Peyer's patch (tissue), 4 donors: ENCODE measurements around the gene FAM163A. TPM values are rescaled to one million over a fixed set of nuclear protein-coding genes. Genes with fewer than 3 reads are reported as not detected.

Experiments
- DNase-seq, 3 donors: peaks; one replicate each; pipeline ENCODE4 v3.0.0-alpha.2; 2017 to 2019
- H3K27ac ChIP-seq, 4 donors: fragments of 200-600 bp; sonication (generic); one replicate each; pipeline ENCODE4 v1.5.1; 2016 to 2019
- H3K27me3 ChIP-seq, 2 donors: fragments of 200-600 bp; sonication (generic); one replicate each; pipeline ENCODE4 v1.5.1; 2019
- H3K36me3 ChIP-seq, 3 donors: fragments of 200-600 bp; sonication (generic); one replicate each; pipeline ENCODE4 v1.5.1; 2016 to 2019
- H3K4me1 ChIP-seq, 4 donors: fragments of 200-600 bp; sonication (generic); one replicate each; pipeline ENCODE4 v1.5.1; 2016 to 2019
- H3K4me3 ChIP-seq, 4 donors: fragments of 200-600 bp; sonication (generic); 1 replicate in 3 of 4; 2 replicates in 1 of 4; pipeline ENCODE4 v1.5.1; 2016 to 2019; ENCODE audit warnings: mild to moderate bottlenecking in 1 of 4
- H3K9me3 ChIP-seq, 4 donors: fragments of 200-600 bp; sonication (generic); one replicate each; pipeline ENCODE4 v1.5.1; 2016 to 2019; ENCODE audit warnings: mild to moderate bottlenecking in 1 of 4
- CTCF ChIP-seq, 6 experiments: fragments of 450-650 bp in 4 of 6; fragments of 200-600 bp in 2 of 6; sonication (generic) in 1 of 6; IDR thresholded peaks; one replicate each; pipeline ENCODE4 v1.5.1; 2017 to 2019; ENCODE audit warnings: antibody characterized with exemption in 6 of 6, mild to moderate bottlenecking in 3 of 6, moderate library complexity in 1 of 6
- POLR2A ChIP-seq, 2 donors: fragments of 450-650 bp; IDR thresholded peaks; one replicate each; pipeline ENCODE4 v1.5.1; 2017; ENCODE audit warnings: antibody characterized with exemption in 2 of 2, mild to moderate bottlenecking in 2 of 2, moderate library complexity in 2 of 2
- total RNA-seq, 4 donors: library from RNA; depleted of rRNA; stranded (reverse); fragments of >200 nt; gene quantifications; one replicate each; pipeline ENCODE4 v1.1.0, GENCODE V29; 2016

The FAM163A gene
- total RNA-seq, 4 donors from 2014 or later, result 0.67 to 5.0 (median 1.2) TPM; not detected in 1

GRCh38 chr1:179728271-179728670 lies 14.8 kb upstream of the FAM163A start:
- TF ChIP-seq POLR2A (IDR thresholded peaks at IDR 0.05), result no peak
- no peak for TF ChIP-seq CTCF (IDR thresholded peaks at IDR 0.05)

GRCh38 chr1:179729881-179730280 lies 13.2 kb upstream of the FAM163A start:
- no peak for DNase-seq
- Histone ChIP-seq H3K4me1 (no peaks in the 10 kb centered on the region), H3K36me3 (no peaks in the 10 kb centered on the region), H3K9me3 (no peaks in the 10 kb centered on the region), H3K4me3 (no peak overlapping the region), H3K27me3 (no peaks in the 10 kb centered on the region), H3K27ac (no peak overlapping the region)
- TF ChIP-seq CTCF (IDR thresholded peaks at IDR 0.05) (no peak), POLR2A (IDR thresholded peaks at IDR 0.05) (no peak)

More at GRCh38 chr1:179728271-179728670, 14.8 kb upstream of the FAM163A start:
- no peaks in the 10 kb centered on the region for H3K9me3 ChIP-seq
- DNase-seq, result no peak
- H3K27ac ChIP-seq, result no peak overlapping the region
- H3K27me3 ChIP-seq, result no peaks in the 10 kb centered on the region
- no peaks in the 10 kb centered on the region for H3K4me1 ChIP-seq
- no peak overlapping the region for H3K4me3 ChIP-seq
- H3K36me3 ChIP-seq, result no peaks in the 10 kb centered on the region

- no peak for DNase-seq
- H3K4me3 ChIP-seq, result no peak overlapping the region
Observed at GRCh38 chr1:179731643-179732042, 11.4 kb upstream of the FAM163A start.

GRCh38 chr1:179742291-179742690 lies 800 bp upstream of the FAM163A start:
- Histone ChIP-seq H3K27ac (no peak overlapping the region), H3K27me3 (peaks cover 0 to 15% of the 10 kb centered on the region in 2 donors), H3K36me3 (no peaks in the 10 kb centered on the region), H3K9me3 (no peaks in the 10 kb centered on the region), H3K4me1 (peaks cover 0 to 18% (median 4%) of the 10 kb centered on the region in 4 donors), H3K4me3 (no peak overlapping the region)
- DNase-seq, result no peak
- TF ChIP-seq POLR2A (IDR thresholded peaks at IDR 0.05), result no peak

More at GRCh38 chr1:179731643-179732042, 11.4 kb upstream of the FAM163A start:
- Histone ChIP-seq H3K27me3 (no peaks in the 10 kb centered on the region), H3K4me1 (no peaks in the 10 kb centered on the region), H3K27ac (no peak overlapping the region), H3K36me3 (no peaks in the 10 kb centered on the region), H3K9me3 (no peaks in the 10 kb centered on the region)
- TF ChIP-seq CTCF (IDR thresholded peaks at IDR 0.05) (no peak), POLR2A (IDR thresholded peaks at IDR 0.05) (no peak)

GRCh38 chr1:179743679-179744400 lies 749 bp downstream of the FAM163A start:
- no peak for DNase-seq
- TF ChIP-seq CTCF (IDR thresholded peaks at IDR 0.05) (no peak), POLR2A (IDR thresholded peaks at IDR 0.05) (no peak)
- Histone ChIP-seq H3K4me1 (peaks cover 0 to 18% (median 4%) of the 10 kb centered on the region in 4 donors), H3K27me3 (peaks cover 0 to 15% of the 10 kb centered on the region in 2 donors), H3K27ac (peak overlapping the region in 1 of 4 donors; percentile 19), H3K36me3 (no peaks in the 10 kb centered on the region), H3K4me3 (peak overlapping the region; percentile 2 to 47 (median 37)), H3K9me3 (no peaks in the 10 kb centered on the region)

GRCh38 chr1:179744401-179745130 lies 1.5 kb downstream of the FAM163A start:
- no peak for DNase-seq
- Histone ChIP-seq H3K9me3 (no peaks in the 10 kb centered on the region), H3K4me1 (peaks cover 0 to 18% (median 4%) of the 10 kb centered on the region in 4 donors), H3K4me3 (peak overlapping the region in 2 of 4 donors; percentile 45 to 47), H3K36me3 (no peaks in the 10 kb centered on the region), H3K27me3 (peaks cover 0 to 15% of the 10 kb centered on the region in 2 donors), H3K27ac (no peak overlapping the region)
- no peak for TF ChIP-seq CTCF (IDR thresholded peaks at IDR 0.05)
- TF ChIP-seq POLR2A (IDR thresholded peaks at IDR 0.05), result no peak
